ENCODE results near the gene PLPP6. TPM values are rescaled to one million over a fixed set of nuclear protein-coding genes. Genes with fewer than 3 reads are reported as not detected.

Gene PLPP6
- total RNA-seq, 1 experiment from 2014 or later = 1.4 TPM

DNA sequence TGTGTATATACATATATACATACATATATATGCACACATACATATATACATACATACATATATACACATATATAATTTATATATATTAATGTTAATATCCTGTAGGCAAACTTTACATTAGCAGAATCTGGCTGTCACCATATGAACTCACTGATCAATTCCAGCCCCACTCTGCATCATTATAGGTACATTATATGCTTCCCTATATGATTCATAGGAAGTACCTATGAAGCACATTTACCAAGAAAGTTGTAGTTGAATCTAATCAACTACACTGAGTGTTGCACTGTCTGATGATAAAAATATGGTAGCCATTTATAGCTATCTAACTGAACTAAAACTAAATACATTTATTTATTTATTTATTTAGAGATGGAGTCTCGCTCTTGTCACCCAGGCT lies 9.6 kb downstream of the PLPP6 start:
- H3K36me3 ChIP-seq = no peaks in the 10 kb centered on the region
- H3K27ac ChIP-seq = no peak overlapping the region
- no peaks in the 10 kb centered on the region for H3K4me1 ChIP-seq
- no peak overlapping the region for H3K4me3 ChIP-seq
- DNase-seq = no peak
- no peaks in the 10 kb centered on the region for H3K27me3 ChIP-seq
- H3K9me3 ChIP-seq (replicated peaks) = no peaks in the 10 kb centered on the region

DNA sequence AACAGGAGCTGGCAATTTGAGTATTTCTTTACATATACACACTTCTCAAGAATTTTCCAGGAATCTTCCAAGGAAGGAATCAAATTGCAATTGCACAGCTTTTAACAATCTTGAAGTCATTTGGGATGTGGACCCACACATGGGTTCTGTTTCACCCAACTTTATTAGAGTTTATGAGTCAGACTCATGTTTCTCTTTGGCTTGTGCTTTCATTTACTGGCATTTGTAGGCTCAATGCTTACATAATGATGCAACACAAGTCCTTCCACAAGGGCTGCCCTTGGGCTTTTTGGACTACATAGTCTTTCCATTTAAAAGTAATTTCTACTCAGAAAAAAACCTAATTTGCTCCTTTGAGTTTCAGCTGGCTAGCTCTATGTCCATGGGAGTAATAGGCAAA lies 12.7 kb downstream of the PLPP6 start:
- H3K4me3 ChIP-seq = no peak overlapping the region
- no peaks in the 10 kb centered on the region for H3K36me3 ChIP-seq
- H3K9me3 ChIP-seq (replicated peaks) = no peaks in the 10 kb centered on the region
- no peak for DNase-seq
- H3K27me3 ChIP-seq = no peaks in the 10 kb centered on the region
- no peaks in the 10 kb centered on the region for H3K4me1 ChIP-seq
- H3K27ac ChIP-seq = no peak overlapping the region

DNA sequence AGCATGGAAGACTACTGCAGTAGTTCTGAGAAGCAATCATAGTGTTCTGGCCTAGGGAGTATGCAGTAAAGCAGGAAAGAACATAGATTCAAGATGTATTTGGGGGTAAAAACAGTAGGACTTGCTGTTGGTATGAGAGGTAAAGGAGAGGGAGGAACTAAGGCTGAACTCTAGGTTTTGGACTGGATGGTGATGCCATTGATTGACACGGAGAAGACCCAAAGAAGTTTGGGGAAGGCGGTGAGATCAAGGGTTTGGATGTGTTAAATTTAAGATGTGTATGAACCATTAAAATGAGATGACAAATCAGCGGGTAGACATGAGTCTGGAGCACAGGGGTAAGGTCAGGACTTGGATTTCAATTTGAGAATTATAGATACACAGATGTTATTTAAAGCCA lies 15.3 kb downstream of the PLPP6 start:
- no peaks in the 10 kb centered on the region for H3K27me3 ChIP-seq
- no peaks in the 10 kb centered on the region for H3K9me3 ChIP-seq (replicated peaks)
- no peaks in the 10 kb centered on the region for H3K36me3 ChIP-seq
- DNase-seq = no peak
- no peak overlapping the region for H3K4me3 ChIP-seq
- no peak overlapping the region for H3K27ac ChIP-seq
- H3K4me1 ChIP-seq = no peaks in the 10 kb centered on the region

DNA sequence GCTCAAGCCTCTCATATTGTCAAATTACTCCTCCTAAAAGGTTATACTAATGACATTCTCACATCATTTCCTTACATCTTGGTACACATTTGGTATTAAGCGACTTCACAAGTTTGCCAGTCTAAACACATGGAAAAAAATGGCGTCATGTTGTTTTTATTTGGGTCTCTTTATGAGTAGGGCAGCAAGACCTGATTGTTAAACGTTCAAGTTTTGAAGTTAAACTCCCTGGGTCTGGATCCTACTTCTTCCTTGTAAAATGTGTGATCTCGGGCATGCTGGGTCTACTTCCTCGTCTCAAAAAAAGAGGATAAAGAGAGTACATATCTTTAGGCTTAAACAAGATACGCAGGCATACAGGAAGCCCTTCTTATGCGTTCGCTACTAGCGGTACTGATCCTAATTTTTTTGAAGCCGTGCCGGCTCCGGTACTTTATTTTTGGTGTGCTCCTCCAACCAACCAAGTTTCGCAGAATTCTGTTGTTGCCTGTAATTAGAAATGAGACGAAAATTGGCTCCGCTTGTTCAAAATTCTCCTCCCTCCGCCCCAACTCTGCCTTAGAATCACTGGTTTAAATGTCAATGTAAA lies 16.7 kb downstream of the PLPP6 start:
- Histone ChIP-seq H3K4me1 (no peaks in the 10 kb centered on the region), H3K9me3 (replicated peaks) (no peaks in the 10 kb centered on the region), H3K4me3 (peak overlapping the region; percentile 67), H3K36me3 (no peaks in the 10 kb centered on the region), H3K27me3 (no peaks in the 10 kb centered on the region), H3K27ac (peak overlapping the region; percentile 81)
- DNase-seq = peak in 1 of 2 experiments; percentile 45

DNA sequence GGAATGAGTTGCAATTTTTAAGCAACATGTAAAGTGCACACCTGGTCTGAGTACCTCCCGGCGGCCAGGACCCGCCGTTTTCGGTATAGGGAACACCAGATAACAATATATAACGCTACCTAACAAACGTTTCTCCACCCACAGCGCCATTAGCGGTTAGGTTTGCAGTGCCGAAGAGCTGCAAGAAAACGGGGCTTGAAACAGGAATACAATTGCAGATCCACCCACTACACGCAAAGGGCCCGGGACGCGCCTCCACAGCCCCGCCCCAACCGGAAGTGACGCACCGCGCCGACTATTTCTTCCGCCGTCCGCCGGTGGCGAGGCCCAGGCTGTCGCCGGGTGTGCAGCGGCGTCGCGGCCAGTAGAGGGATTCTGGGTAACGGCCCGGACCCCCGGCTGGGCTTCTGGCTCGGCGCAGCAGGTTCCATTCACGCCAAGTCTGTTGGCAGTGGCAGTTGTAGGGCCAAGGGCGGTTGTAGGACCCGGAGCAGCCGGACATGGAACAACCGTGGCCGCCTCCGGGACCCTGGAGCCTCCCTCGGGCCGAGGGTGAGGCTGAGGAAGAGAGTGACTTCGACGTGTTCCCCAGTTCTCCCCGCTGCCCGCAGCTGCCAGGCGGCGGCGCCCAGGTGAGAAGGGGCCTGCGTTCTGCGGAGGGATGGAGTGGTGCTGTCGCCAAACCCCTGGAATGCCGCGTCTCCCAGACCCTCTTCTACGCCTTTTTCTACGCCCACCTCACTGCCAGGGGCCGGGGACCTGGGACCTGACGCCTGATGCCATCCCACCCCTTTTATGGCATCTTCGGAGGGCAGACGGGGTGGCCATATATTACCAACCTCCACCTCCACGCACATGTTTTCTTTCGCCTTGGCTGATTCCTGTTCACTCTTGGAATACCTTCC lies 17.4 kb downstream of the PLPP6 start, which contains the start of gene CDC37L1:
CDC37L1 (plus strand) TSS at position 302 of the 905 bp plus-strand sequence; CDS start at position 501, 199 bp downstream.
- Histone ChIP-seq H3K4me3 (peak within 1 kb of the TSS; percentile 67), H3K4me1 (no peaks in the 10 kb centered on the region), H3K27me3 (no peaks in the 10 kb centered on the region), H3K36me3 (no peaks in the 10 kb centered on the region), H3K27ac (peak within 1 kb of the TSS; percentile 81), H3K9me3 (replicated peaks) (no peaks in the 10 kb centered on the region)
- peak; percentile 92 to 93 for DNase-seq

DNA sequence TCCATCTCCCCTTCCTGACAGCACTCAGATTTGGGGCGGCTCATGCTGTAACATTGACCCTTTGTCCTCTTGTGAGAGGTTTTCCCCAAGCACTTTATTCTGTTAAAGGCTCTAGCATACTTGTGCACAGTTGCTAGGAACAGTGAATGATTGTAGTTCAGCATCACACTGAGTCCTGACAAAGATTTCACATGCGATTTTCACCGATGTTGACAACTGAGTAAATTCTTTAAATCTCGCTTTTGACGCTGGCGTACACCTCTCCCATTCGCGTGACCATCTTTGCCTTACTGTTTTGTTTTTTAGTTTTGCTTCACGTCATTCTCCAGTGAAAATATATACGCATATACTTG lies 18.1 kb downstream of the PLPP6 start:
- Histone ChIP-seq H3K4me3 (peak overlapping the region; percentile 67), H3K36me3 (no peaks in the 10 kb centered on the region), H3K4me1 (no peaks in the 10 kb centered on the region), H3K9me3 (replicated peaks) (no peaks in the 10 kb centered on the region), H3K27me3 (no peaks in the 10 kb centered on the region), H3K27ac (peak overlapping the region; percentile 81)
- no peak for DNase-seq

DNA sequence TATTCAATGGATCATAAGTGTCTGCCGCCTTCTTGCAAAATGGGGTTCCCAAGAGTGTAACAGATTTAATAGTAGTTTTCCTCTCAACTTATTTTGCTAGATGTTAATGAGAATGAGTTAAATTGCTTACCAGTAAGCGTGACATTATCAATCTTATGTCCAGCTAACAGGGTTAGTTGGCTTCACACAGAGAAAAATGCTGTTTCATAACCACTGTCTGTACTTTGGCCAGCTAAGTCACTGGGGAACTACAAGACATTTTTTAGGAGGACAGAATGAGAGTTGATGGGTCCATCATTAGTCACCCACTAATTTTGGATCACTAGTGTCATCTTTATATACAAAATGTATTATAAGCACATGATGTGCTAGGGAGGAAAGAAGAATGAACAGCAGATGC lies 18.7 kb downstream of the PLPP6 start:
- Histone ChIP-seq H3K4me3 (peak overlapping the region; percentile 67), H3K36me3 (no peaks in the 10 kb centered on the region; the same call in 1 of the 2 replicates), H3K9me3 (replicated peaks) (no peaks in the 10 kb centered on the region), H3K27me3 (no peaks in the 10 kb centered on the region), H3K27ac (no peak overlapping the region; the same call in 1 of the 2 replicates), H3K4me1 (no peaks in the 10 kb centered on the region)
- DNase-seq = no peak

DNA sequence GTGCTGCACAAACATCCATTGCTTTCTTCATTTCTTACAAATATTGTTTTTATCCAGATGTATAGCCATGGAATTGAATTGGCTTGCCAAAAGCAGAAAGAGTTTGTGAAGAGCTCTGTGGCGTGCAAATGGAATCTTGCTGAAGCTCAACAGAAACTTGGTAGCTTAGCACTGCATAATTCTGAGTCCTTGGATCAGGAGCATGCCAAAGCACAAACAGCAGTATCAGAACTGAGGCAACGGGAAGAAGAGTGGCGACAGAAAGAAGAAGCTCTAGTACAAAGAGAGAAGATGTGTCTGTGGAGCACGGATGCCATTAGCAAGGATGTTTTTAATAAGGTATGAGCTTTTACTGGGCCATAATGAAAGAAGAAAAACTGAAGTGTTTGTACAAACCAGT lies 22.7 kb downstream of the PLPP6 start:
- no peak for DNase-seq
- Histone ChIP-seq H3K27ac (no peak overlapping the region), H3K4me3 (no peak overlapping the region), H3K4me1 (no peaks in the 10 kb centered on the region), H3K36me3 (peaks cover 8% of the 10 kb centered on the region), H3K27me3 (no peaks in the 10 kb centered on the region), H3K9me3 (replicated peaks) (no peaks in the 10 kb centered on the region)

DNA sequence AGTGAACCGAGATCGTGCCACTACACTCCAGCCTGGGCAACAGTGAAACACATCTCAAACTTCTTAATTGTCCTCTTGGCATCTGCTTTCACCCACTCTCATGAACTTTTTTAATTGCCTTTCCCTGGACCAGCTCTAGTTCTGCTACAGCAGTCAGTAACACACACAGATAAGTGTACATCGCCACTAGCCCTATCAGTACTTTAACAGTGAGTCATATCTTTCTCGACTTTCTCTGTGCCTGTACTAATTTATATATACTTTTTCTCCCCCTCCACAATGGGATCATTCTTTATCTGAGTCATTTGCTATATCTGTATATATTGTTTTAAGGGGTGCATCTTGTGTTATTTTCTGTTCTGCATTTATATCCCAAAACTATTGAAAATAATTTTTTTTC lies 24.0 kb downstream of the PLPP6 start:
- Histone ChIP-seq H3K4me1 (no peaks in the 10 kb centered on the region), H3K4me3 (no peak overlapping the region), H3K9me3 (replicated peaks) (no peaks in the 10 kb centered on the region), H3K27ac (no peak overlapping the region), H3K27me3 (no peaks in the 10 kb centered on the region), H3K36me3 (peaks cover 16% of the 10 kb centered on the region)
- DNase-seq = no peak

DNA sequence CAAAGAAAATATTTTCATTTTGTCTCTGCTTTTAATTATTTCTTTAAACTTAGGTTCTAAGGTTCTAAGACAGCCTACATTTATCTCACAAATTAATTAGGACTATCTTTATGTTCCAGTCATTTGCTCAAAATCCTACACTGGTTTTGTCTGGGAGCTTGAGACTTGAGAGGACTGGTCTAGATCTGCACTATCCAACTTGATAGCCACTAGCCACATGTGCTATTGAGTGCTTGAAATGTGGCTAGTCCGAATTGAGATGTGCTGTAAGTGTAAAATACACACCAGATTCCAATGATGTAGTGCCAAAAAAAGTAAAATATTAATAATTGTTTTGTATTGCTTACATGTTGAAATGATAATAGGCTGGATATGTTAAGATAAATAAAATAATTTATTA lies 24.5 kb downstream of the PLPP6 start:
- H3K36me3 ChIP-seq = peaks cover 16% of the 10 kb centered on the region
- H3K9me3 ChIP-seq (replicated peaks) = no peaks in the 10 kb centered on the region
- DNase-seq = no peak
- no peak overlapping the region for H3K27ac ChIP-seq
- H3K27me3 ChIP-seq = no peaks in the 10 kb centered on the region
- no peaks in the 10 kb centered on the region for H3K4me1 ChIP-seq
- no peak overlapping the region for H3K4me3 ChIP-seq

DNA sequence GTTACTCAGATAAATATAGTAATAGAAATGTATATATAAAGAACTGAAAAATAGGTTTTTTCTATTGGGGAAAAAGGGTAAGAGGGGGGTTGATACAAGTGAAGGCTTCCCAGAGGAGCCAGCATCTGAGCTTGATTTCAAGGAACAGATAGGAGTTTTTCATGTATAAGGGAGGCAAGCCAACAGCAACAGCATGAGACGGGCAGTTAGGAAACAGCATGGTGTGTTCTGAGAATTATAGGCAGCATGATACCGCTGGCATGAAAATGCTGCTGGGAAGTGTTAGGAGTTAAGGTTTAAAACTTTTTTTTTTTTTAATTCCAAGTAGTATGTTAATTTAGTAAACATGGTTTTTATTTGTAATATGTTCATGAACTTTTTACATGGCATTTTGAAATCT lies 26.9 kb downstream of the PLPP6 start:
- H3K36me3 ChIP-seq = peaks cover 16% of the 10 kb centered on the region
- H3K4me1 ChIP-seq = no peaks in the 10 kb centered on the region
- H3K4me3 ChIP-seq = no peak overlapping the region
- H3K27me3 ChIP-seq = no peaks in the 10 kb centered on the region
- no peak overlapping the region for H3K27ac ChIP-seq
- H3K9me3 ChIP-seq (replicated peaks) = no peaks in the 10 kb centered on the region
- no peak for DNase-seq

DNA sequence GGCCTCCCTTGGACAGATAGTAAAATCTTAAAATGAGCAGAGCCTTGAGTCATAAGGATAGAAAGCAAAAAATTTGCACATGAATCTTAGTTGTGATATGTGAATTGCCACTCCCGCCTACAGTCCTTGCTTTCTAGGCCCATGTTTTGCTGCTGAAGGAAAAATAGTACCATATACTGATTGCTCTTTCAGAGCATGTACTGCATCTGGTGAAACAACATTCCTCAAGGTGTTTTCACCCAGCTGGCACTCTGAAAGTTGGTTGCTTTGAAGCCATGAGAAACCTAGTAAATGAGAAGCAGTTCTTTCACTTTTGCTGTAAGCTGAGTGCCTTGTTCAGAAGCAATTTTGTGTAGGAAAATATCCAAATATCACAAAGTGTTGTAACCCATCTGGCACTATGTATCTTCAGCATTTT lies 27.6 kb downstream of the PLPP6 start:
- Histone ChIP-seq H3K4me3 (no peak overlapping the region), H3K36me3 (peaks cover 16% of the 10 kb centered on the region), H3K4me1 (no peaks in the 10 kb centered on the region), H3K27ac (no peak overlapping the region), H3K27me3 (no peaks in the 10 kb centered on the region), H3K9me3 (replicated peaks) (no peaks in the 10 kb centered on the region)
- DNase-seq = no peak

DNA sequence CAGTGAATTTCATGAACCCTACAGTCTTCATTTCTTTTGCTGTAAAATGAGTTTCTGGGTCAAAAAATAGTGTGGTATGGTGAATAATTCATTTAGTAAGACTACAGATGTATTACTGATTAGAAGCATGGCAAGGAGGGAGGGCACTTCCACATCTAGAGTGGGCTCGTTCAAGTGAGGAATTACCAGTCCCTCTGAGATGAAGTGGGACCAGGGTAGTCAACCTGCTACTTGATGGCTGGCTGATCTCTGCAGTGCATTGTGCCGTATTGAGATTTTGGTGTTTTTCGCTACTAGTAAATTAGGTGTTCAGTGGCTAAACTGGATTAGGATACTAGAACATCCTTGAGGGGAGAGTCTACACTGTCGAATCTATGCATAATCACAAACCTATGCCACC lies 28.1 kb downstream of the PLPP6 start:
- H3K9me3 ChIP-seq (replicated peaks) = no peaks in the 10 kb centered on the region
- H3K27me3 ChIP-seq = no peaks in the 10 kb centered on the region
- H3K36me3 ChIP-seq = peaks cover 16% of the 10 kb centered on the region
- no peak overlapping the region for H3K27ac ChIP-seq
- H3K4me1 ChIP-seq = no peaks in the 10 kb centered on the region
- no peak overlapping the region for H3K4me3 ChIP-seq
- no peak for DNase-seq

DNA sequence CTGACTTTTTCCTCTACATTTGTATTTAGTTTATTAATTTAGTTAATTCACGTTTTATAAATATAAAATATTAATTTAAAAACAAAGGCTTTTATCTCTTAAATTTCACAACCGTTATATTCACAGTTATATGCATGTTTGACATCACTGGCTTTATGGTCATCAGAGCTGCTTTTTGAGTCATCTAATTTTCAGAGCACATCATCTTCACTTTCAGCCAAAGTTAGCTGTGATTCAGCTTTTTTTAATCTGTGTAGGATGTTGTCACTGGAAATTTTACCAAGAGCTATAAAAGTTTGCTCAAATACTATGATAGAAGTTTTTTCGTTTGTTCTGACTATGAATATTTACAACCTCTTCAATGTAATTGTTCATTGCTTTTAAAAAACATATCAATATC lies 29.7 kb downstream of the PLPP6 start:
- Histone ChIP-seq H3K27ac (no peak overlapping the region), H3K4me3 (no peak overlapping the region), H3K9me3 (replicated peaks) (no peaks in the 10 kb centered on the region), H3K36me3 (peaks cover 16% of the 10 kb centered on the region), H3K4me1 (no peaks in the 10 kb centered on the region), H3K27me3 (no peaks in the 10 kb centered on the region)
- no peak for DNase-seq

DNA sequence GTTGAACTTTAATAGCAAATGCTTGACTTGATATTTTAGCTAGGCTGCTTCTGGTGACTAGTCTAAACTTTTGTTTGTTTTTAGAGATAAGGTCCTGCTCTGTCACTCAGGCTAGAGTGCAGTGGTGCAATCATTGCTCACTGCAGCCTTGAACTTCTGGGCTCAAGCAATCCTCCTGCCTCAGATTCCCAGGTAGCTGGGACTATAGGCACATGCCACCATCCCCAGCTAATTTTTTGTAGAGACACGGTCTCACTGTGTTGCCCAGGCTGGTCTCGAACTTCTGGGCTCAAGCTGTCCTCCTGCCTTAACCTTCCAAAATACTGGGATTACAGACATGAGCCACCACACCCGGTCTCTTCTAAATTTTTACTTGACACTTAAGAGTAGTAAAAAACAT lies 38.0 kb downstream of the PLPP6 start:
- Histone ChIP-seq H3K36me3 (peaks cover 21% of the 10 kb centered on the region; the same call in 1 of the 2 replicates), H3K9me3 (replicated peaks) (no peaks in the 10 kb centered on the region), H3K27me3 (no peaks in the 10 kb centered on the region), H3K27ac (no peak overlapping the region), H3K4me1 (no peaks in the 10 kb centered on the region), H3K4me3 (no peak overlapping the region)
- DNase-seq = no peak
